A549 (cell line): ENCODE data around the gene CLDN11.

ENCODE experiments used
- PHF8 ChIP-seq: fragments of 200-600 bp; sonication (generic); IDR thresholded peaks from 2 replicates; pipeline ENCODE4 v1.6.1; 2016; ENCODE audit warnings: low read depth, mild to moderate bottlenecking, antibody characterized with exemption, moderate library complexity, borderline replicate concordance
- SREBF2 ChIP-seq: fragments of 450-650 bp; IDR thresholded peaks from 2 replicates; pipeline ENCODE4 v1.6.1; 2014; ENCODE audit warnings: mild to moderate bottlenecking, moderate library complexity
- TF ChIP-seq, protein P1 (sequence below): fragments of >200 bp; sonication (Bioruptor Twin); formaldehyde crosslinking; IDR thresholded peaks from 3 replicates; pipeline ENCODE4 v1.5.1; 2016

DNA sequence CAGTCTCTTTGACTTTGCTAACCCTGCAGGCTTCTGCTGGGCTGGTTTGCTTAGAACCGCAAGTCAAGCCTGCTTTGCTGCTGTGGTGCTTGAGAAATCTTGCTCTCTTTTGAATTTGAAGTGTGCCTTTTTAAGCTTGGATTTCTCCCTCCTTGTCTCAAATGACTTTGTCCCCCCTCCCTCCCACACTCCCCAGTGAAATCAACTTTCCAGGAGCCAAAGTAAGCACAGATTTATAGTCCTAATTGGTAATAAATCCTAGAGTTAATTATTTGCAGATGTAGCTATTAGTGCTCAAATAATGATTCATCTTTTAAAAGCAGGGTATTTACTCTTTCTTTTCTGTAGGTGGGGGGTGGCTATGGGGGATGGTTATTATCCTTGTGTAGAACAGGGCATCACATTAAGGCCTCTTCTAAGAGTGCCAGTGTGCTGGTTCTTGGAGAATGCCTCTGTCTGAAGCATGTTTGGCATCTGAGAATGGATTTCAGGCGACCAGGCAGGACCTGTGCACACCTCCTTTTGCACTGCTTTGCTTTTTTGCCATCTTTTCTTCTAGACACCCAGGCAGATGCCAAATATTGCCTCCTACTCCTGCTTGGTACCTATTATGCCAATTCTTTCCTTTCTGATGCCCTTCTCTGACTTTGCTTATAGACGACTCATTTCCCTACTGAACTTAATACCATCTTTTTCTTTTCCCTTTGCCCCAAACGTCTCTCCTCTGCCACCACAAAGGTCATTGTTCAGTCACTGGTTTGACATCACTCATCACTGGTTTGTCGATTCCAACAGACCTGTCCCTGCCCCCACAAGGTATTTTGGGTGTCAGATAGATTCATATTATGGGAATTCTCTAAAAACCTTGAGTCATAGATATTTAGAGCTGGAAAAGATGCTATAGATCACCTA lies 50.7 kb downstream of the CLDN11 start:
- no peak for TF ChIP-seq SREBF2
- TF ChIP-seq, protein P1, sequence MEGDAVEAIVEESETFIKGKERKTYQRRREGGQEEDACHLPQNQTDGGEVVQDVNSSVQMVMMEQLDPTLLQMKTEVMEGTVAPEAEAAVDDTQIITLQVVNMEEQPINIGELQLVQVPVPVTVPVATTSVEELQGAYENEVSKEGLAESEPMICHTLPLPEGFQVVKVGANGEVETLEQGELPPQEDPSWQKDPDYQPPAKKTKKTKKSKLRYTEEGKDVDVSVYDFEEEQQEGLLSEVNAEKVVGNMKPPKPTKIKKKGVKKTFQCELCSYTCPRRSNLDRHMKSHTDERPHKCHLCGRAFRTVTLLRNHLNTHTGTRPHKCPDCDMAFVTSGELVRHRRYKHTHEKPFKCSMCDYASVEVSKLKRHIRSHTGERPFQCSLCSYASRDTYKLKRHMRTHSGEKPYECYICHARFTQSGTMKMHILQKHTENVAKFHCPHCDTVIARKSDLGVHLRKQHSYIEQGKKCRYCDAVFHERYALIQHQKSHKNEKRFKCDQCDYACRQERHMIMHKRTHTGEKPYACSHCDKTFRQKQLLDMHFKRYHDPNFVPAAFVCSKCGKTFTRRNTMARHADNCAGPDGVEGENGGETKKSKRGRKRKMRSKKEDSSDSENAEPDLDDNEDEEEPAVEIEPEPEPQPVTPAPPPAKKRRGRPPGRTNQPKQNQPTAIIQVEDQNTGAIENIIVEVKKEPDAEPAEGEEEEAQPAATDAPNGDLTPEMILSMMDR: no peak
- no peak for TF ChIP-seq PHF8
